Fibroblast of lung (primary cell): ENCODE measurements around the gene COL5A2. TPM values are rescaled to one million over a fixed set of nuclear protein-coding genes. Genes with fewer than 3 reads are reported as not detected.

Experiments
- DNase-seq, 2 donors: peaks; one replicate each; pipeline versions ENCODE4 v3.0.0 to v3.0.0-alpha.2; 2010; ENCODE audit warnings: low read depth in 2 of 2
- H2AFZ ChIP-seq: 2 replicates; pipeline ENCODE4 v1.5.1; 2012; ENCODE audit warnings: low read length, control low read depth, inconsistent platforms
- H3K27ac ChIP-seq: 2 replicates; pipeline ENCODE4 v1.5.1; 2011; ENCODE audit warnings: low read length, control low read depth; ENCODE audit not compliant: insufficient read depth
- H3K27me3 ChIP-seq: 2 replicates; pipeline ENCODE4 v1.5.1; 2011; ENCODE audit warnings: mild to moderate bottlenecking, low read length; ENCODE audit not compliant: control insufficient read depth, insufficient read depth
- H3K36me3 ChIP-seq: 2 replicates; pipeline ENCODE4 v1.5.1; 2011; ENCODE audit warnings: low read length; ENCODE audit not compliant: control insufficient read depth, insufficient read depth
- H3K4me1 ChIP-seq: 2 replicates; pipeline ENCODE4 v1.5.1; 2011; ENCODE audit warnings: low read length; ENCODE audit not compliant: control insufficient read depth, insufficient read depth; ENCODE audit errors: extremely low read depth
- H3K4me2 ChIP-seq: 2 replicates; pipeline ENCODE4 v1.5.1; 2011; ENCODE audit warnings: low read length, control low read depth; ENCODE audit not compliant: insufficient read depth; ENCODE audit errors: extremely low read depth
- H3K4me3 ChIP-seq, 4 experiments: fragments of 200-600 bp in 1 of 4; sonication (generic) in 1 of 4; replicated peaks in 1 of 4; 2 replicates each; pipeline ENCODE4 v1.5.1; 2011 to 2016; ENCODE audit warnings: low read length in 4 of 4, low read depth in 3 of 4, mild to moderate bottlenecking in 3 of 4, control low read depth in 2 of 4, inconsistent platforms in 1 of 4, mixed read lengths in 1 of 4; ENCODE audit not compliant: insufficient read depth in 1 of 4; ENCODE audit errors: control extremely low read depth in 1 of 4
- H3K79me2 ChIP-seq: 2 replicates; pipeline ENCODE4 v1.5.1; 2012; ENCODE audit warnings: mild to moderate bottlenecking, low read length, inconsistent platforms; ENCODE audit not compliant: control insufficient read depth, insufficient read depth
- H3K9ac ChIP-seq: 2 replicates; pipeline ENCODE4 v1.5.1; 2011; ENCODE audit warnings: mild to moderate bottlenecking, low read length, control low read depth; ENCODE audit not compliant: insufficient read depth
- H3K9me3 ChIP-seq: 2 replicates; pipeline ENCODE4 v1.5.1; 2012; ENCODE audit warnings: low read depth, low read length; ENCODE audit not compliant: control insufficient read depth, insufficient read depth
- H4K20me1 ChIP-seq: 2 replicates; pipeline ENCODE4 v1.5.1; 2011; ENCODE audit warnings: low read length; ENCODE audit not compliant: control insufficient read depth, insufficient read depth; ENCODE audit errors: extremely low read depth
- CTCF ChIP-seq, 2 donors: IDR thresholded peaks in 1 of 2; conservative IDR thresholded peaks in 1 of 2; 1 replicate in 1 of 2; 2 replicates in 1 of 2; pipeline ENCODE4 v1.5.1; 2011 to 2012; ENCODE audit warnings: low read length in 2 of 2, control low read depth in 1 of 2, inconsistent platforms in 1 of 2, low read depth in 1 of 2, mild to moderate bottlenecking in 1 of 2
- EZH2 ChIP-seq: IDR thresholded peaks from 2 replicates; pipeline ENCODE4 v1.5.1; 2012; ENCODE audit warnings: low read length, control low read depth, mild to moderate bottlenecking; ENCODE audit errors: missing control alignments
- polyA plus RNA-seq, 2 donors: library from polyadenylated mRNA; depleted of rRNA in 1 of 2; stranded (reverse) in 1 of 2; unstranded in 1 of 2; fragments of >200 nt; gene quantifications; 2 replicates each; pipeline ENCODE4 v1.2.1, GENCODE V29; 2011 to 2012; ENCODE audit warnings: missing spikeins in 1 of 2
- total RNA-seq: library from RNA; depleted of rRNA; stranded (reverse); fragments of >200 nt; gene quantifications from 2 replicates; pipeline ENCODE4 v1.2.1, GENCODE V29; 2014

The COL5A2 gene
- total and polyA plus RNA-seq, 2 donors (not counting 1 experiment from before 2014, with no cell fraction given), result 253 to 353 TPM

- Histone ChIP-seq H3K79me2 (peaks cover 74% of the 10 kb centered on the region), H3K4me3 (no peak overlapping the region), H4K20me1 (peaks cover 3% of the 10 kb centered on the region), H3K27me3 (no peaks in the 10 kb centered on the region), H3K4me2 (no peak overlapping the region), H3K9me3 (no peaks in the 10 kb centered on the region), H3K27ac (no peak overlapping the region), H3K9ac (no peak overlapping the region), H3K4me1 (peaks cover 12% of the 10 kb centered on the region), H2AFZ (no peak overlapping the region), H3K36me3 (no peaks in the 10 kb centered on the region)
- no peak for DNase-seq
- TF ChIP-seq CTCF (conservative IDR thresholded peaks at IDR 0.05 in 1 of 2, IDR thresholded peaks at IDR 0.05 in 1 of 2; ENCODE audit: low read depth in 1 of 2, low read length in 2 of 2) (no peak), EZH2 (no peak)
Measured at GRCh38 chr2:189127756-189128155, 51.8 kb downstream of the COL5A2 start.

- Histone ChIP-seq H3K27me3 (no peaks in the 10 kb centered on the region), H3K36me3 (no peaks in the 10 kb centered on the region), H3K27ac (no peak overlapping the region)
Measured at GRCh38 chr2:189125195-189125594, 54.4 kb downstream of the COL5A2 start.

GRCh38 chr2:189124175-189124574 lies 55.4 kb downstream of the COL5A2 start:
- H3K36me3 ChIP-seq, result no peaks in the 10 kb centered on the region
- no peak overlapping the region for H3K4me2 ChIP-seq
- no peak for TF ChIP-seq EZH2
- TF ChIP-seq CTCF (conservative IDR thresholded peaks at IDR 0.05 in 1 of 2, IDR thresholded peaks at IDR 0.05 in 1 of 2; ENCODE audit: low read depth in 1 of 2, low read length in 2 of 2), result no peak
- H2AFZ ChIP-seq, result no peak overlapping the region
- H4K20me1 ChIP-seq, result no peaks in the 10 kb centered on the region
- no peak overlapping the region for H3K4me3 ChIP-seq
- no peak overlapping the region for H3K9ac ChIP-seq
- DNase-seq, result peak in 1 of 2 donors; percentile 39
- peaks cover 66% of the 10 kb centered on the region for H3K79me2 ChIP-seq
- no peak overlapping the region for H3K27ac ChIP-seq
- no peaks in the 10 kb centered on the region for H3K27me3 ChIP-seq
- no peaks in the 10 kb centered on the region for H3K9me3 ChIP-seq
- H3K4me1 ChIP-seq, result peaks cover 3% of the 10 kb centered on the region

More at GRCh38 chr2:189125195-189125594, 54.4 kb downstream of the COL5A2 start:
- peaks cover 70% of the 10 kb centered on the region for H3K79me2 ChIP-seq
- H4K20me1 ChIP-seq, result peaks cover 3% of the 10 kb centered on the region
- no peak overlapping the region for H3K4me3 ChIP-seq
- no peak for DNase-seq
- no peak overlapping the region for H2AFZ ChIP-seq
- TF ChIP-seq CTCF (conservative IDR thresholded peaks at IDR 0.05 in 1 of 2, IDR thresholded peaks at IDR 0.05 in 1 of 2; ENCODE audit: low read depth in 1 of 2, low read length in 2 of 2) (no peak), EZH2 (no peak)
- H3K4me1 ChIP-seq, result peaks cover 8% of the 10 kb centered on the region
- H3K9me3 ChIP-seq, result no peaks in the 10 kb centered on the region
- no peak overlapping the region for H3K9ac ChIP-seq
- H3K4me2 ChIP-seq, result no peak overlapping the region
